ENCODE results near the gene CAMK2A.

DNA sequence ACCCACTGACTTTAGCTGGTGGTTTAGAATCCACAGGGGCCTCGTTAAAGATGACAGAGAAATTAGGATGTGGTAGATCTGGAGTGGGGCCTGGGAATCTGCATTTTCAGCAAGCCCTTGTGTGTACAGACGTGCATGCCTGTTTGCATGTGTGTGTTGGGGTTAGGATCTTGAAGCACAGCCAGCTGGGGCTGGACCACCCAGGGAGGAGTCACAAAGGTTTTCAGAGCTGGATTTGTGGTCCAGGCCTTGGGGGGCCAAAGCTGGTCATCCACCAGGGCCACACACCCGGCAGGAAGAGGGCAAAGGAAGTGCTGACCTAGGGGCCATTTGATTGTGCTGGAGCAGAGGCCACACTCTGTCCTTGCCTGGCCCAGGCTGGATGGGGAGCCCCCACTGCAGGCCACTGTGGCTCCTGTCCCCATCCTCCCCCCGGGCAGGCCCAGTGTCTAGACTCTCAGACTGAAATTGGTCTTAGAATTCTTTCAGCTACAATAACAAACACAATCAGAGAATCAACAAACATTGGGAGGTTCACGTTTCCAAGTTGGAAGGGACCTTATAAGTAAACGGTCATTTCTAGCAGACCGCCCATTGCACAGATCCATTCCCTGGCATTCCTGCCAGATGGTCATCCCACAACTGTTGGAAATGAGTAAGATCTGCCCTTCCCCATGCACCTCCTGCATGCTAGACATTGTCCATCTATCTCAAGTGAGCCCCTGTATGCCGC, 112.7 kb downstream of the CAMK2A start:
- TF ChIP-seq, protein P1, sequence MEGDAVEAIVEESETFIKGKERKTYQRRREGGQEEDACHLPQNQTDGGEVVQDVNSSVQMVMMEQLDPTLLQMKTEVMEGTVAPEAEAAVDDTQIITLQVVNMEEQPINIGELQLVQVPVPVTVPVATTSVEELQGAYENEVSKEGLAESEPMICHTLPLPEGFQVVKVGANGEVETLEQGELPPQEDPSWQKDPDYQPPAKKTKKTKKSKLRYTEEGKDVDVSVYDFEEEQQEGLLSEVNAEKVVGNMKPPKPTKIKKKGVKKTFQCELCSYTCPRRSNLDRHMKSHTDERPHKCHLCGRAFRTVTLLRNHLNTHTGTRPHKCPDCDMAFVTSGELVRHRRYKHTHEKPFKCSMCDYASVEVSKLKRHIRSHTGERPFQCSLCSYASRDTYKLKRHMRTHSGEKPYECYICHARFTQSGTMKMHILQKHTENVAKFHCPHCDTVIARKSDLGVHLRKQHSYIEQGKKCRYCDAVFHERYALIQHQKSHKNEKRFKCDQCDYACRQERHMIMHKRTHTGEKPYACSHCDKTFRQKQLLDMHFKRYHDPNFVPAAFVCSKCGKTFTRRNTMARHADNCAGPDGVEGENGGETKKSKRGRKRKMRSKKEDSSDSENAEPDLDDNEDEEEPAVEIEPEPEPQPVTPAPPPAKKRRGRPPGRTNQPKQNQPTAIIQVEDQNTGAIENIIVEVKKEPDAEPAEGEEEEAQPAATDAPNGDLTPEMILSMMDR (IDR thresholded peaks at IDR 0.05; ENCODE audit: poor library complexity): no peak
- no peak for TF ChIP-seq EZH2 (IDR thresholded peaks at IDR 0.05; ENCODE audit: borderline replicate concordance)
- no peak for TF ChIP-seq EZH2phosphoT487 (IDR thresholded peaks at IDR 0.05; ENCODE audit: low read depth, severe bottlenecking, unreplicated experiment)
